Fibroblast of mammary gland (primary cell): Measurements from ENCODE around the gene BRMS1L.

ENCODE experiments used
- DNase-seq: peaks from one replicate; pipeline ENCODE4 v3.0.0-alpha.2; 2010; ENCODE audit warnings: low read depth
- H3K4me3 ChIP-seq: 2 replicates; pipeline ENCODE4 v1.5.1; 2011; ENCODE audit warnings: low read depth, mild to moderate bottlenecking, low read length, moderate library complexity; ENCODE audit not compliant: control insufficient read depth
- TF ChIP-seq, protein P1 (sequence below): conservative IDR thresholded peaks from 2 replicates; pipeline ENCODE4 v1.5.1; 2011; ENCODE audit warnings: low read depth, low read length, inconsistent platforms; ENCODE audit not compliant: control insufficient read depth, insufficient read depth

The BRMS1L gene

DNA sequence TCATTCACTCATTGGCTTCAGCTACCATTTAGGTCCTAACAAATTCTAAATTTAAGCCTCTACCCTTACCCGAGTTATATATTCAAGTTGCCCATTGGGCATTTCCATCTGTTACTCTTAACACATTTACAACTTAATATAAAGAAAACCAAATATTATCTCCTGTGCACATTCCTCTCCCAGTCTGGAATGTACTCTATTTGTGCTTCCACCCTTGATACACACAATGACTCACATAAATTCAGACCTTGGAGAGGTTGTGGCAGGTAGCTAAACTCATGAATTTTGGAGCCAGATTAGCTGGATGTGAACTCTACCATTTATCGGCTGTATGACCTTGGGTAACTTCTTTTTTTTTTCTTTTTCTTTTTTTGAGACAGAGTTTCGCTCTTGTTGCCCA lies 51.1 kb downstream of the BRMS1L start:
- TF ChIP-seq, protein P1, sequence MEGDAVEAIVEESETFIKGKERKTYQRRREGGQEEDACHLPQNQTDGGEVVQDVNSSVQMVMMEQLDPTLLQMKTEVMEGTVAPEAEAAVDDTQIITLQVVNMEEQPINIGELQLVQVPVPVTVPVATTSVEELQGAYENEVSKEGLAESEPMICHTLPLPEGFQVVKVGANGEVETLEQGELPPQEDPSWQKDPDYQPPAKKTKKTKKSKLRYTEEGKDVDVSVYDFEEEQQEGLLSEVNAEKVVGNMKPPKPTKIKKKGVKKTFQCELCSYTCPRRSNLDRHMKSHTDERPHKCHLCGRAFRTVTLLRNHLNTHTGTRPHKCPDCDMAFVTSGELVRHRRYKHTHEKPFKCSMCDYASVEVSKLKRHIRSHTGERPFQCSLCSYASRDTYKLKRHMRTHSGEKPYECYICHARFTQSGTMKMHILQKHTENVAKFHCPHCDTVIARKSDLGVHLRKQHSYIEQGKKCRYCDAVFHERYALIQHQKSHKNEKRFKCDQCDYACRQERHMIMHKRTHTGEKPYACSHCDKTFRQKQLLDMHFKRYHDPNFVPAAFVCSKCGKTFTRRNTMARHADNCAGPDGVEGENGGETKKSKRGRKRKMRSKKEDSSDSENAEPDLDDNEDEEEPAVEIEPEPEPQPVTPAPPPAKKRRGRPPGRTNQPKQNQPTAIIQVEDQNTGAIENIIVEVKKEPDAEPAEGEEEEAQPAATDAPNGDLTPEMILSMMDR, result no peak
- DNase-seq, result no peak
- H3K4me3 ChIP-seq, result no peak overlapping the region

DNA sequence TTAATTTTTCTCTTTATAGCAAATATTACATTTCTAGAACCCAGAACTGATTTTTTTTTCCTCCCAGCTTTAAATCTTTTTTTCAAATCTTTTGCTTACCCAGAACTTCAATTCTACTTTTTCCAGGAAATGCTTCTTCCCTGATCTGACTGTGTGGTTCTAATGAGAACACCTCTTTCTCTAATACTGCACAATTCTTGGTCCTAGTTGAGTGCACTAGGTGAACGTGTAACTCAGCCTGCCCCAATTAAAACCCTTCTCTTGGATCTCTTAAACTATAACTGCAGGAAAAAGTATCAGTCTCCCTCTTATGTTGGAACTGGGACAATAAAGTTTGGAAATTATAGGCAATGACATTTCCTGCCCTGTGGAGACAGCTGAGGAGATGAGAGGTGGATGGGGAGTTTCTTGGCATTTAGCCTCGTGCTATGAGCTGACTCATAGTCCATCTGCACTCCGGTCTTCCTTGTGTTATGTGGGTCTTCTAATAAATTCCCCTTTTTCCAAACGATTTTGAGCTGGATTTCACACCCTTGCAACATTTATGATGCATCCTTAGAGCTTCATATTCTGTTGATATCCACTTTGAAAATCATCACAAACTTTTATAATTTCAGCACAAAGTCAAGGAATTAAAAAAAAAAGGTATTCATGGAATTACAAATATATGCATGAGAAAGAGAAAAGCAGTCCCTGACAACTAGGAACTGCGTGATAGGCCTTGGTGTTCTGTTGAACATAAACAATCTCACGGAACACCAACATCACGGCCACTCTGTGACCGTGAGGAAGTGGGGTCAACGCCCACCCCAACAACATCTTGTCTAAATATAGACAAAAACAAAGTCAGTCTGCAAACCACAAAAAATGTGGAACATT lies 52.4 kb downstream of the BRMS1L start:
- DNase-seq, result peak; percentile 93
- TF ChIP-seq, protein P1, result no peak
- H3K4me3 ChIP-seq, result no peak overlapping the region

DNA sequence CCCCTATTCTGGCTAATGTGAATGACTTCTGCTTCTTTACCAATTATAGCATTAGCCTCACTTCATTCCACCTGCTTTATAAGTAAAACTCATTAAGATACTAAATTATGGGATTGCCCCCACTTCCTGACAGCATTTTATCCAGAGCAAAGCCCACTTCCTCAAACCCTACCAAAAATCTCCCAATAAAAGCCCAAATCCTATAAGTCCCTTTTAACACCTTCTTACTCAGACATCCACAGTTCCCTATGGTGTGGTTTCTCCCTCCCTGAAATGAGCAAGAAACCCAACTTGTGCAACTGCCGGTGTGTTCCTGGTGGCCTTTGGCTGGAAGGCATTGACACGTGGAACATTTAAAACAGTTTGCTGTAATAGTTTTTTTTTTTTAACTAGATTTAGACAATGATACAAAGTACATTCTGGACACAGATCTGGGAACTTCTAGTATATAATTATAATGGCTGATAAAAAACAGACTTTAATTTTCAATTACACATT lies 53.1 kb downstream of the BRMS1L start:
- no peak overlapping the region for H3K4me3 ChIP-seq
- TF ChIP-seq, protein P1, result no peak
- DNase-seq, result peak; percentile 54

DNA sequence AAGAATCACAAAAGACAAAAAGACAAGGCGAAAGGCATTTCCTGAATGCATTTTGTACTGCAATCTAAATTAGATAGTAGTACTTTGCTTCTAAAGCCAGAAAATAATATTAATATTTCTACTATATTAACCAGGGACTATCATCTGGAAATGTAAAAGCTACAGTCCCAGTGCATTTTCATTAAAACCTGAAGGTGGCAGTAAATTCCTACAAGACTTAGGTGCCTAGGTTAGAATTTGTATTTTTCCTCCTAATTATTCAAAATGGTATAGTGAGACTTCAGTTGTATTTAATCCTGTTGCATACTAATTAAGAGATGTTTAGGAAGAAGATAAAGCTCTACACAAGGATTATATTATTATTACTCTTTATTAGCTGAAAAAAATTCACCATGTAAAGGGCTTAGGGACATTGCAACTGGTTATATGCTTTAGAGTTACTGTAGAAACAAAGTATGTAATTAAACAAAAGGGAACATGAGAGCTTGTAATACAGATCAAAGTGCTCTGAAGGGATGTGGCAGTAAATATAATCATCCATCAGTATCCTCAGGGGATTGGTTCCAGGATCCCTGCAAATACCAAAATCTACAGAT lies 53.6 kb downstream of the BRMS1L start:
- TF ChIP-seq, protein P1, result peak; percentile 55
- peak; percentile 39 for DNase-seq

DNA sequence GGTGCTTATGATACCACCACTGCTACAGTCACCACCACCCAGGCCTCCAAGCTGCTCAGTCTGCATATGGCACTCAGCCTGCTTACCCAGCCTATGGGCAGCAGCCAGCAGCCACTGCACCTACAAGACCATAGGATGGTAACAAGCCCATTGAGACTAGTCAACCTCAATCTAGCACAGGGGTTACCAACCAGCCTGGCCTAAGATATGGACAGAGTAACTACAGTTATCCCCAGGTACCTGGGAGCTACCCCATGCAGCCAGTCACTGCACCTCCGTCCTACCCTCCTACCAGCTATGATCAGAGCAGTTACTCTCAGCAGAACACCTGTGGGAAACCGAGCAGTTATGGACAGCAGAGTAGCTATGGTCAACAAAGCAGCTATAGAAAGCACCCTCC lies 55.1 kb downstream of the BRMS1L start:
- TF ChIP-seq, protein P1, result no peak
- no peak for DNase-seq
- H3K4me3 ChIP-seq, result no peak overlapping the region

More for the DNA sequence above, 53.6 kb downstream of the BRMS1L start:
- H3K4me3 ChIP-seq, result no peak overlapping the region

DNA sequence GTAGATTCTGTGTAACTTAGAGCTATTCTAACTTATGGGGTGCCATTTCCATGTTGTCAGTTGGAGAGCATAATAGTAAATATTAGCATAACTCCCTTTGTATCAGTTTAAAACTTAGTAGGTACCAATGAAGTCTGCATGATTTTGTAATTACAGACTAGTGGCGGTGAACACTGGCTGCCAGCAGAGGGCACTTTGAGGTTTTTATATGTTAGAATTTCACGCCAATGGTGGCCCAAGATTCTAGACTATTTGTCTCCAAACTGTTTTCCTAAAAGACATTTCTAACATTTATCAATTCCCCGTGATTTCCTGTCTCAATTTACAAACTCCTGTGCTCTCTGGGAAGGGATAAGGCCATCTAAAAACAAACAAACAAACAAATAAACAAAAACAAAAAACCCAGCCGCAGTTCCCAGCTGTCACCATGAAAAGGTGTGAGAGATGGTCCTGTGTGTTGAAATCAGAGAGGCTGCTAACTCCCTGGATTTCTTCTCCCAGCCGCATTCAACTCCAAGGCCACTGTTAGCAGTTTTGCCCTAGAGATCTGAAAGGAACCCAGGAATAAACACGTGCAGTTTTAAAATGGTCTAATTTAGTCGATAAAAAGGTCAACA lies 57.6 kb downstream of the BRMS1L start:
- TF ChIP-seq, protein P1, result peak; percentile 70
- peak; percentile 35 for DNase-seq

More for the DNA sequence above, 57.6 kb downstream of the BRMS1L start:
- H3K4me3 ChIP-seq, result no peak overlapping the region
